ENCODE data around the gene PYCR2. TPM values are rescaled to one million over a fixed set of nuclear protein-coding genes. Genes with fewer than 3 reads are reported as not detected.

Gene PYCR2
- total RNA-seq, 1 experiment from 2014 or later, result 57.7 TPM

DNA sequence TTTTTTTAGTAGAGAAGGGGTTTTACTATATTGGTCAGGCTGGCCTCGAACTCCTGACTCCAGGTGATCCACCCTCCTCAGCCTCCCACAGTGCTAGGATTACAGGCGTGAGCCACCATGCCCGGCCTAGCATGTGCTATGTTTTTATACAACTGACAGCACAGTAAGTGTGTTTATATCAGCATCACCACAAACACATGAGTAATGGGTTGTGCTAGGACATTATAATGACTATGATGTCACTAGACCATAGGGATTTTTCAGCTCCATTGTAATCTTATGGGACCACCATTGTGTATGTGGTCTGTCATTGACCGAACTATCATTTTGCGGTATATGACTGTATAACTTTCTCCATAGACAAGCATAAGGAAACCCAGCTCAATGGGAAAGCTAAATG lies 10.7 kb upstream of the PYCR2 start:
- Histone ChIP-seq H3F3A (ENCODE audit: low read length, unreplicated experiment) (no peaks in the 10 kb centered on the region), H3K9me2 (replicated peaks; ENCODE audit: low read length) (no peaks in the 10 kb centered on the region), H3K79me2 (ENCODE audit: low read length) (no peaks in the 10 kb centered on the region), H3K9ac (ENCODE audit: low read length) (no peak overlapping the region), H3K27ac (ENCODE audit: low read length) (no peak overlapping the region), H3K4me3 (ENCODE audit: low read length) (no peak overlapping the region), H3K4me2 (ENCODE audit: low read length) (no peak overlapping the region), H3K27me3 (ENCODE audit: low read length) (no peaks in the 10 kb centered on the region), H3K9me3 (ENCODE audit: low read length) (no peaks in the 10 kb centered on the region), H3K36me3 (ENCODE audit: low read depth, low read length) (no peaks in the 10 kb centered on the region), H2AFZ (ENCODE audit: low read length) (no peak overlapping the region), H3K4me1 (ENCODE audit: insufficient read depth, low read length) (peaks cover 9% of the 10 kb centered on the region), H4K20me1 (ENCODE audit: low read length) (no peaks in the 10 kb centered on the region)
- TF ChIP-seq EZH2phosphoT487 (IDR thresholded peaks at IDR 0.05; ENCODE audit: borderline replicate concordance, low read length), result no peak
- no peak for TF ChIP-seq EZH2 (IDR thresholded peaks at IDR 0.05; ENCODE audit: low read length, unreplicated experiment)
- TF ChIP-seq, protein P1, sequence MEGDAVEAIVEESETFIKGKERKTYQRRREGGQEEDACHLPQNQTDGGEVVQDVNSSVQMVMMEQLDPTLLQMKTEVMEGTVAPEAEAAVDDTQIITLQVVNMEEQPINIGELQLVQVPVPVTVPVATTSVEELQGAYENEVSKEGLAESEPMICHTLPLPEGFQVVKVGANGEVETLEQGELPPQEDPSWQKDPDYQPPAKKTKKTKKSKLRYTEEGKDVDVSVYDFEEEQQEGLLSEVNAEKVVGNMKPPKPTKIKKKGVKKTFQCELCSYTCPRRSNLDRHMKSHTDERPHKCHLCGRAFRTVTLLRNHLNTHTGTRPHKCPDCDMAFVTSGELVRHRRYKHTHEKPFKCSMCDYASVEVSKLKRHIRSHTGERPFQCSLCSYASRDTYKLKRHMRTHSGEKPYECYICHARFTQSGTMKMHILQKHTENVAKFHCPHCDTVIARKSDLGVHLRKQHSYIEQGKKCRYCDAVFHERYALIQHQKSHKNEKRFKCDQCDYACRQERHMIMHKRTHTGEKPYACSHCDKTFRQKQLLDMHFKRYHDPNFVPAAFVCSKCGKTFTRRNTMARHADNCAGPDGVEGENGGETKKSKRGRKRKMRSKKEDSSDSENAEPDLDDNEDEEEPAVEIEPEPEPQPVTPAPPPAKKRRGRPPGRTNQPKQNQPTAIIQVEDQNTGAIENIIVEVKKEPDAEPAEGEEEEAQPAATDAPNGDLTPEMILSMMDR (conservative IDR thresholded peaks at IDR 0.05; ENCODE audit: low read depth, low read length), result no peak
- ChIA-PET CTCF (no interaction called here), POLR2A (ENCODE audit: unreplicated experiment) (no interaction called here)
- no peak for ATAC-seq
- BruUV-seq (replicated peaks), result no TSS peak
- intact Hi-C loops (cut with micrococcal nuclease), result no loop called here
- no peak for DNase-seq

DNA sequence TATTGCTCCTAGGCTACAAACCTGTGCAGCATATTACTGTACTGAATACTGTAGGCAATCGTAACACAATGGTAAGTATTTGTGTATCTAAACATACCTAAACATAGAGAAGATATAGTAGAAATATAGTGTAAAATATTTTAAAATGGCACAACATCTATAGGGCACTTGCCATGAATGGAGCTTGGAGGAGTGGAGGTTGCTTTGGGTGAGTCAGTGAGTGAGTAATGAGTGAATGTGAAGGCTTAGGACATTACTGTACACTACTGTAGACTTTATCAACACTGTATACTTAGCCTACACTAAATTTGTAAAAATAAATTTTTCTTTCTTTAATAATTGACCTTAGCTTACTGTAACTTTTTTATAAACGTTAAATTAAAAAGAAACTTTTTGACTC lies 9.0 kb upstream of the PYCR2 start:
- Histone ChIP-seq H3K36me3 (ENCODE audit: low read depth, low read length) (no peaks in the 10 kb centered on the region), H3K27ac (ENCODE audit: low read length) (peak overlapping the region; percentile 44), H3K4me1 (ENCODE audit: insufficient read depth, low read length) (peaks cover 9% of the 10 kb centered on the region), H3F3A (ENCODE audit: low read length, unreplicated experiment) (no peaks in the 10 kb centered on the region), H3K9me2 (replicated peaks; ENCODE audit: low read length) (no peaks in the 10 kb centered on the region), H3K4me2 (ENCODE audit: low read length) (peak overlapping the region; percentile 55), H3K4me3 (ENCODE audit: low read length) (no peak overlapping the region), H3K79me2 (ENCODE audit: low read length) (no peaks in the 10 kb centered on the region), H2AFZ (ENCODE audit: low read length) (no peak overlapping the region), H3K27me3 (ENCODE audit: low read length) (no peaks in the 10 kb centered on the region), H4K20me1 (ENCODE audit: low read length) (no peaks in the 10 kb centered on the region), H3K9me3 (ENCODE audit: low read length) (no peaks in the 10 kb centered on the region), H3K9ac (ENCODE audit: low read length) (no peak overlapping the region)
- POLR2A ChIA-PET (ENCODE audit: unreplicated experiment), result interaction anchor here (0.6 kb wide), 1 partner anchor 150 kb away, joined by 3 read pairs; no protein-coding TSS in a partner anchor
- intact Hi-C loops (cut with micrococcal nuclease), result no loop called here
- DNase-seq (peak; percentile 89), ATAC-seq (peak; percentile 100)
- CTCF ChIA-PET, result no interaction called here
- TF ChIP-seq, protein P1 (conservative IDR thresholded peaks at IDR 0.05; ENCODE audit: low read depth, low read length), result no peak
- TF ChIP-seq EZH2 (IDR thresholded peaks at IDR 0.05; ENCODE audit: low read length, unreplicated experiment), result no peak
- no peak for TF ChIP-seq EZH2phosphoT487 (IDR thresholded peaks at IDR 0.05; ENCODE audit: borderline replicate concordance, low read length)
- BruUV-seq (replicated peaks), result no TSS peak

DNA sequence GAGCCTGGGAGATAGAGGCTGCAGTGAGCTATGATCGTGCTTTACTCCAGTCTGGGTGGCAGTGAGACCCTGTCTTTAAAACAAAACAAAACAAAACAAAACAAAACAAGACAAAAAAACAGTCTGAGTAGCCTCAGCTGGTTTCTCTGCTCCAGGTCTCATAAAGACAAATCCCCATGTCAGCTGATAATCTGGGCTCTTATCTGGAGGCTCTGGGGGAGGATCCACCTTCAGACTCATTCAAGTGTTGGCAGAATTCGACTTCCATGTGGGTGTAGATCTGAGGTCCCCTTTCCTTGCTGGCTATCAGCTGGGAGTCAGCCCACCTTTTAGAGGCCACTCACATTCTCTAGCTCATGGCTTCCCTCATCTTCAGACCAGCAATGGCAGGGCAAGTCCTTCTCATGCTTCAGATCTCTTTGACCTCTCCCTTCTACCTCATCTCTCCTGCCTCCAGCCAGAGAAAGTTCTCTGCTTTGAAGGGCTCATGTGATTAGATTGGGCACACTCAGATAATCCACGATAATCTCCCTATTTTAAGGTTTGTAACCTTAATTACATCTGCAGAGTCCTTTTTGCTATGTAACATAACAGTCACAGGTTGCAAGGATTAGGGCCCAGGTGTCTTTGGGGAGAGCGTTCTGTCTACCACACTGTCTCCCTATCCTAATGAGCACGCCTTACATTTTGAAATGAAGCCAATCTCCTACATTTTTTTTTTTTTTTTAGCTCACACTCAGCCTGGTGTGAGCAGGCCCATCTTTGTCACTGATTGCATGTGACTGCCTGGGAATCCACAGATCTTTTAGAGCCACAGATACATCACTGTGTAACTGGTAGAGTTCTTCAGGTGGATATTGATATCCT lies 7.5 kb upstream of the PYCR2 start:
- no peak for ATAC-seq
- H3K79me2 ChIP-seq (ENCODE audit: low read length), result no peaks in the 10 kb centered on the region
- no peak overlapping the region for H3K4me2 ChIP-seq (ENCODE audit: low read length)
- no peaks in the 10 kb centered on the region for H3K9me2 ChIP-seq (replicated peaks; ENCODE audit: low read length)
- BruUV-seq (replicated peaks), result no TSS peak
- no peak overlapping the region for H2AFZ ChIP-seq (ENCODE audit: low read length)
- no peak for DNase-seq
- no peak overlapping the region for H3K9ac ChIP-seq (ENCODE audit: low read length)
- ChIA-PET CTCF (interaction anchor here (0.6 kb wide), 2 partner anchors 71 to 74 kb away, joined by 3 to 4 read pairs; no protein-coding TSS in a partner anchor), POLR2A (ENCODE audit: unreplicated experiment) (no interaction called here)
- H3K27me3 ChIP-seq (ENCODE audit: low read length), result no peaks in the 10 kb centered on the region
- H3K36me3 ChIP-seq (ENCODE audit: low read depth, low read length), result no peaks in the 10 kb centered on the region
- TF ChIP-seq EZH2phosphoT487 (IDR thresholded peaks at IDR 0.05; ENCODE audit: borderline replicate concordance, low read length) (no peak), EZH2 (IDR thresholded peaks at IDR 0.05; ENCODE audit: low read length, unreplicated experiment) (no peak)
- TF ChIP-seq, protein P1 (conservative IDR thresholded peaks at IDR 0.05; ENCODE audit: low read depth, low read length), result no peak
- H3F3A ChIP-seq (ENCODE audit: low read length, unreplicated experiment), result no peaks in the 10 kb centered on the region
- H3K4me1 ChIP-seq (ENCODE audit: insufficient read depth, low read length), result peaks cover 9% of the 10 kb centered on the region
- no peak overlapping the region for H3K4me3 ChIP-seq (ENCODE audit: low read length)
- no peaks in the 10 kb centered on the region for H4K20me1 ChIP-seq (ENCODE audit: low read length)
- intact Hi-C loops (cut with micrococcal nuclease), result no loop called here
- H3K27ac ChIP-seq (ENCODE audit: low read length), result no peak overlapping the region
- H3K9me3 ChIP-seq (ENCODE audit: low read length), result no peaks in the 10 kb centered on the region

Measured in PC-3 (cell line).